NT2/D1 (cell line): ENCODE data around the gene ABI3.
"Not testable (repeated sequence)": the region's sequence is repeated elsewhere in the genome, so short reads cannot be mapped to it uniquely, and the experiment has no call there.

Experiments used
- DNase-seq: peaks from one replicate; pipeline ENCODE4 v3.0.0-alpha.2; 2011; ENCODE audit warnings: low read depth, low spot score
- H3K27me3 ChIP-seq: 2 replicates; pipeline ENCODE4 v1.6.0; 2011; ENCODE audit warnings: mild to moderate bottlenecking; ENCODE audit not compliant: insufficient read length, insufficient read depth
- H3K36me3 ChIP-seq: 2 replicates; pipeline ENCODE4 v1.6.1; 2011; ENCODE audit warnings: mild to moderate bottlenecking, low read length, mixed read lengths; ENCODE audit not compliant: insufficient read depth, insufficient read length
- H3K4me1 ChIP-seq: 2 replicates; pipeline ENCODE4 v1.5.1; 2011; ENCODE audit not compliant: insufficient read depth, insufficient read length
- H3K4me3 ChIP-seq: 2 replicates; pipeline ENCODE4 v1.5.1; 2011; ENCODE audit warnings: low read depth; ENCODE audit not compliant: insufficient read length
- H3K9ac ChIP-seq: 2 replicates; pipeline ENCODE4 v1.6.0; 2011; ENCODE audit warnings: low read depth; ENCODE audit not compliant: insufficient read length
- H3K9me3 ChIP-seq: 2 replicates; pipeline ENCODE4 v1.5.1; 2011; ENCODE audit warnings: mild to moderate bottlenecking, low read length; ENCODE audit not compliant: insufficient read depth
- SUZ12 ChIP-seq: IDR thresholded peaks from 2 replicates; pipeline ENCODE4 v1.6.1; 2011; ENCODE audit not compliant: insufficient read length, insufficient read depth; ENCODE audit errors: extremely low read depth
- YY1 ChIP-seq: IDR thresholded peaks from 2 replicates; pipeline ENCODE4 v1.6.1; 2011; ENCODE audit not compliant: insufficient read length, insufficient read depth
- ZNF274 ChIP-seq: IDR thresholded peaks from 2 replicates; pipeline ENCODE4 v1.6.1; 2011; ENCODE audit warnings: mild to moderate bottlenecking, low read depth, low read length

The ABI3 gene

GRCh38 chr17:49180303-49180702, 30.2 kb upstream of the ABI3 start:
- Histone ChIP-seq H3K36me3 (no peaks in the 10 kb centered on the region), H3K9me3 (peaks cover 60% of the 10 kb centered on the region)
- no peak for DNase-seq

DNA sequence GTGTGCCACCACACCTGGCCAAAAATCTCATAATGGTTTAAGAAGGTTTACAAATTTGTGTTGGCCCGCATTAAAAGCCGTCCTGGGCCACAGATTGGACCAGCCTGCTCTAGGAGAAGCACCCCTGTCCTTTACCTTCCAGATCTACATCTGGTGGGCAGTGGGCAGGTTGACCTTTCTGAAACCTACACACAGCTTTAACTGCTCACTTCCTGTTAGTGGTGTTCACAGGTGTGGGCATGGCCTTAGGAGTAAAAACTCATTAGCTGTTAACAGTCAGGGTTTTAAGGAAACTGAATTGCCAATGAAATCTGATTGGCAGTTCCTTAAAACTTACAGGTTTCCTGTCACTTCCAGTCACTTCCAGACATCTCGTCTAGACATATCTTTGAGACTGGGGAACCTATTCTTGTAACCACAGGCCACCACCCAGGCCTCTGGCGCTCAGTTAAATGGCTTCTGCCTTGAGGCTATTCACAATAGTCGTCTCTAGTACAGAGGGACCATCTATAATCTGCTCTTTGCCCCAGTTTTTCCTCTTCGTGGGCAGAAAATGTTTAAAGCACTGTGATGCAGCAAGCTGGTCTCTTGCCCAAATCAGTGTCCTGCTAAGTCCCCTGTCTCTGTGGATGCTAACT, 29.4 kb upstream of the ABI3 start:
- H3K9me3 ChIP-seq = peaks cover 60% of the 10 kb centered on the region
- no peak for DNase-seq
- no peaks in the 10 kb centered on the region for H3K4me1 ChIP-seq
- no peak overlapping the region for H3K4me3 ChIP-seq
- H3K9ac ChIP-seq = no peak overlapping the region
- no peaks in the 10 kb centered on the region for H3K27me3 ChIP-seq
- TF ChIP-seq ZNF274 (no peak), YY1 (no peak)
- H3K36me3 ChIP-seq = no peaks in the 10 kb centered on the region

More at GRCh38 chr17:49180303-49180702, 30.2 kb upstream of the ABI3 start:
- H3K4me3 ChIP-seq = no peak overlapping the region
- no peaks in the 10 kb centered on the region for H3K4me1 ChIP-seq
- H3K9ac ChIP-seq = no peak overlapping the region
- no peaks in the 10 kb centered on the region for H3K27me3 ChIP-seq
- TF ChIP-seq ZNF274 (no peak), SUZ12 (no peak), YY1 (no peak)

DNA sequence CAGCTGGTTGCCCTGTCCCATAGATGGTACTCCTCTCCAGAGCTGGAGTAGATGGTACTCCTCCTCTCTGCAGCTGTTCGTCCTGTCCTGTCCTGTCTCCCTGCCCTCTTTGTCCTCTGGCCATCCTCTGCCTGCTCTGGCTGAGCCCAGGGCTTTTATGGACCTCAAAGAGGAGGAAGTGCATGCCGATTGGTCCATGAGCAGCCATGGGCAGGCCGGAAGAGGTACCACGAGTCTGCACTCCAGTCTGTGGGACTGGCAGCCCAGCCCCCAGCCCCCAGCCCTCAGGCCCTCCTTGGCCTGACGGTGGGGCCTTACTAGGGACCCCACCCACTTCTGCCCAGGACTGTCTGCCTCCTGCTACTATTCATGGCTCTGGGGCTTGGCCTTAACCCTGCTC, 27.2 kb upstream of the ABI3 start:
- Histone ChIP-seq H3K36me3 (no peaks in the 10 kb centered on the region), H3K27me3 (no peaks in the 10 kb centered on the region), H3K4me3 (no peak overlapping the region), H3K9me3 (peaks cover 48% of the 10 kb centered on the region; the same call in 1 of the 2 replicates), H3K9ac (no peak overlapping the region), H3K4me1 (no peaks in the 10 kb centered on the region)
- DNase-seq = no peak
- TF ChIP-seq ZNF274 (no peak), YY1 (no peak), SUZ12 (no peak)

DNA sequence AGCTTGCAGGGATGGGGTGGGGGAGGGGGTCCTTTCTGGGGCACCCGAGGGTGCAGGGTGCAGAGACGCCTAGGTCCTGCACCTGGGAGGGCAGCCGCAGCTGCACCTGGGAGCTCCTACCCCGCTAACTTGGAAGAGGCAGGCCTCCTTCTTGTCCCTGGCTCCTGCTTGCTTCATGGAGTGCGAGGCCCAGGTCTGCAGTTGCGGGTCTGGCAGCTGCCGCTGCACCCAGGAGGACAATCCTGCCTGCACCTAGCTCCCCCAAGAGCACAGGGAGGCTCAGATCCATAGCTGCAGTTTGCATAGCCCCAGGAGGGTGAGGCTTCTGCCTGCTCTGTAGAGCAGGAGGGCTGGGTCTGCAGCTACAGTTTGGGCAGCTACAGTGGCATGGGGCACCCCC, 26.7 kb upstream of the ABI3 start:
- no peaks in the 10 kb centered on the region for H3K36me3 ChIP-seq
- H3K4me1 ChIP-seq = no peaks in the 10 kb centered on the region
- H3K9ac ChIP-seq = no peak overlapping the region
- no peak for DNase-seq
- no peaks in the 10 kb centered on the region for H3K27me3 ChIP-seq
- H3K9me3 ChIP-seq = peaks cover 48% of the 10 kb centered on the region; the same call in 1 of the 2 replicates
- H3K4me3 ChIP-seq = no peak overlapping the region
- TF ChIP-seq YY1 = no peak
- no peak for TF ChIP-seq SUZ12
- no peak for TF ChIP-seq ZNF274

DNA sequence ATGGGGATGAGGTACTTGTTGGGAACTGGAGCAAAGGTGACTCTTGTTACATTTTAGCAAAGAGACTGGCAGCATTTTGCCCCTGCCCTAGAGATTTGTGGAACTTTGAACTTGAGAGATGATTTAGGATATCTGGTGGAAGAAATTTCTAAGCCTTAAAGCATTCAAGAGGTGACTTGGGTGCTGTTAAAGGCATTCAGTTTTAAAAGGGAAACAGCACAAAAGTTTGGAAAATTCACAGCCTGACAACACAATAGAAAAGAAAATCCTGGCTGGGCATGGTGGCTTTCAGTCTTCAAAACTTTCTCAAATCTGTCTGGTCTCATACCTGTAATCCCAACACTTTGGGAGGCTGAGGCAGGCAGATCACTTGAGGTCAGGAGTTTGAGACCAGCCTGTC, 26.0 kb upstream of the ABI3 start:
- not testable (repeated sequence) for H3K27me3 ChIP-seq, H3K9ac ChIP-seq, H3K4me1 ChIP-seq, DNase-seq, H3K36me3 ChIP-seq, H3K4me3 ChIP-seq
- peaks cover 48% of the 10 kb centered on the region; the same call in 1 of the 2 replicates for H3K9me3 ChIP-seq

- H3K4me1 ChIP-seq, DNase-seq, H3K27me3 ChIP-seq, H3K9ac ChIP-seq, H3K36me3 ChIP-seq, H3K4me3 ChIP-seq: not testable (repeated sequence)
- H3K9me3 ChIP-seq = peaks cover 48% of the 10 kb centered on the region; the same call in 1 of the 2 replicates
These were observed 25.1 kb upstream of the ABI3 start for GRCh38 chr17:49185381-49185780.

GRCh38 chr17:49187301-49187700, 23.2 kb upstream of the ABI3 start:
- Histone ChIP-seq H3K4me3 (no peak overlapping the region), H3K9me3 (peaks cover 44% of the 10 kb centered on the region; the same call in 1 of the 2 replicates), H3K36me3 (no peaks in the 10 kb centered on the region), H3K9ac (no peak overlapping the region), H3K4me1 (no peaks in the 10 kb centered on the region), H3K27me3 (no peaks in the 10 kb centered on the region)
- no peak for DNase-seq
- TF ChIP-seq SUZ12 (no peak), YY1 (no peak), ZNF274 (no peak)

DNA sequence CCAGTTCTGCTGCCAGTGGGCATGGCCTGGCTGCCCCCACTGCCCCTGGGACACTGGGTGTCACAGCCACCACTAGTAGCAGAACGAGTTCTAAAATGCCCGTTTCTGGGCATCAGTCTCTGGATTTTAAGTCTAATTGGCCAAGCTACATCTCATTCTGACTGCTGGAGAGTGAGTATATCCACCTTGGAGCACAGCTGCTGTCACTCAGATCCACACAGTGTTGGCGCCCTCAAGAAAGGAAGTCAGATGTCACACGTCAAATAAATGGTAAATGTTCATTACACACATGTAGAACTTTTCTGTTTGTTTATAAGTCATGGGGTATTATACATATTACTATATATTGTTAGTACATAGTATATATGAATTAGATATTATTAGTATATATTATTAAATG, 19.6 kb upstream of the ABI3 start:
- Histone ChIP-seq H3K27me3 (no peaks in the 10 kb centered on the region), H3K9ac (no peak overlapping the region), H3K4me3 (no peak overlapping the region), H3K9me3 (peaks cover 10% of the 10 kb centered on the region; the same call in 1 of the 2 replicates), H3K36me3 (no peaks in the 10 kb centered on the region), H3K4me1 (no peaks in the 10 kb centered on the region)
- no peak for DNase-seq
- TF ChIP-seq SUZ12 (no peak), YY1 (no peak), ZNF274 (no peak)
